Thoracic aorta (tissue), 2 donors: ENCODE data around the gene KNSTRN. TPM values are rescaled to one million over a fixed set of nuclear protein-coding genes. Genes with fewer than 3 reads are reported as not detected.

Experiments
- ATAC-seq: fragments of 150-250 bp; one replicate; pipeline ENCODE4 v1.8.0; 2017; ENCODE audit warnings: low read depth; ENCODE audit not compliant: insufficient number of reproducible peaks, low FRiP score
- DNase-seq: peaks from one replicate; pipeline ENCODE4 v3.0.0-alpha.2; 2020; ENCODE audit warnings: low spot score
- H3K27ac ChIP-seq, 2 donors: fragments of 200-600 bp; sonication (generic); 1 replicate in 1 of 2; 2 replicates in 1 of 2; pipeline ENCODE4 v1.5.1; 2016; ENCODE audit warnings: mild to moderate bottlenecking in 2 of 2, moderate library complexity in 2 of 2
- H3K27me3 ChIP-seq: fragments of 200-600 bp; sonication (generic); replicated peaks from 2 replicates; pipeline ENCODE4 v1.6.0; 2016; ENCODE audit warnings: mild to moderate bottlenecking; ENCODE audit not compliant: insufficient read depth
- H3K36me3 ChIP-seq: fragments of 200-600 bp; sonication (generic); one replicate; pipeline ENCODE4 v1.5.1; 2016
- H3K4me1 ChIP-seq, 2 donors: fragments of 200-600 bp; sonication (generic); 1 replicate in 1 of 2; 2 replicates in 1 of 2; pipeline versions ENCODE4 v1.5.1 to v1.6.0; 2016; ENCODE audit warnings: low read depth in 2 of 2, mild to moderate bottlenecking in 1 of 2; ENCODE audit not compliant: control insufficient read depth in 1 of 2
- H3K4me3 ChIP-seq: fragments of 200-600 bp; sonication (generic); 2 replicates; pipeline ENCODE4 v1.5.1; 2016; ENCODE audit warnings: mild to moderate bottlenecking
- H3K9me3 ChIP-seq: fragments of 200-600 bp; sonication (generic); 2 replicates; pipeline ENCODE4 v1.5.1; 2016
- total RNA-seq, 2 donors: library from RNA; depleted of rRNA; stranded (reverse); fragments of >200 nt; gene quantifications; one replicate each; pipeline versions ENCODE4 v1.1.0 to v1.2.3, GENCODE V29; 2016
- TF ChIP-seq, protein P1 (sequence below): fragments of 200-600 bp; sonication (generic); IDR thresholded peaks from one replicate; pipeline ENCODE4 v1.5.1; 2019; ENCODE audit warnings: antibody characterized with exemption

KNSTRN gene
- total RNA-seq, 2 donors from 2014 or later = 4.5 to 5.8 TPM

DNA sequence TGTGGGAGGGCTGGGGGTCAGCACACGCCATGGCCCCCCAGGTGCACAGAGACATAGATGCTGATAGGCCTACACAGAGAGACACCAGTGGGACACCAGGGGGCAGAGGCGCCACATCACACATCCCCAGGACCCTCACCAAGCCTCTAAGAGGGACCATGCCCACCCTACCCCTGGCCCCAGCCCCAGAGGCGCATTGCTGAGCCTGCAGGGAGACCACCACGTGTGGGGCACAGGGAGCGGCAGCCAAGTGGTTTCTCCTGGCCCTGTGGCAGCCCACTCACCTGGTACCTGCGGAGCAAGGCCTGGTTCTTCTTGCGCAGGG, 42.9 kb upstream of the KNSTRN start:
- H3K27me3 ChIP-seq = no peaks in the 10 kb centered on the region
- TF ChIP-seq, protein P1, sequence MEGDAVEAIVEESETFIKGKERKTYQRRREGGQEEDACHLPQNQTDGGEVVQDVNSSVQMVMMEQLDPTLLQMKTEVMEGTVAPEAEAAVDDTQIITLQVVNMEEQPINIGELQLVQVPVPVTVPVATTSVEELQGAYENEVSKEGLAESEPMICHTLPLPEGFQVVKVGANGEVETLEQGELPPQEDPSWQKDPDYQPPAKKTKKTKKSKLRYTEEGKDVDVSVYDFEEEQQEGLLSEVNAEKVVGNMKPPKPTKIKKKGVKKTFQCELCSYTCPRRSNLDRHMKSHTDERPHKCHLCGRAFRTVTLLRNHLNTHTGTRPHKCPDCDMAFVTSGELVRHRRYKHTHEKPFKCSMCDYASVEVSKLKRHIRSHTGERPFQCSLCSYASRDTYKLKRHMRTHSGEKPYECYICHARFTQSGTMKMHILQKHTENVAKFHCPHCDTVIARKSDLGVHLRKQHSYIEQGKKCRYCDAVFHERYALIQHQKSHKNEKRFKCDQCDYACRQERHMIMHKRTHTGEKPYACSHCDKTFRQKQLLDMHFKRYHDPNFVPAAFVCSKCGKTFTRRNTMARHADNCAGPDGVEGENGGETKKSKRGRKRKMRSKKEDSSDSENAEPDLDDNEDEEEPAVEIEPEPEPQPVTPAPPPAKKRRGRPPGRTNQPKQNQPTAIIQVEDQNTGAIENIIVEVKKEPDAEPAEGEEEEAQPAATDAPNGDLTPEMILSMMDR = no peak
- H3K27ac ChIP-seq = peak overlapping the region; percentile 93 to 99
- H3K4me3 ChIP-seq = peak overlapping the region; percentile 67
- no peak for ATAC-seq
- DNase-seq = no peak
- H3K4me1 ChIP-seq = peaks cover 77 to 98% of the 10 kb centered on the region in 2 donors
- H3K36me3 ChIP-seq = no peaks in the 10 kb centered on the region
- no peaks in the 10 kb centered on the region for H3K9me3 ChIP-seq

DNA sequence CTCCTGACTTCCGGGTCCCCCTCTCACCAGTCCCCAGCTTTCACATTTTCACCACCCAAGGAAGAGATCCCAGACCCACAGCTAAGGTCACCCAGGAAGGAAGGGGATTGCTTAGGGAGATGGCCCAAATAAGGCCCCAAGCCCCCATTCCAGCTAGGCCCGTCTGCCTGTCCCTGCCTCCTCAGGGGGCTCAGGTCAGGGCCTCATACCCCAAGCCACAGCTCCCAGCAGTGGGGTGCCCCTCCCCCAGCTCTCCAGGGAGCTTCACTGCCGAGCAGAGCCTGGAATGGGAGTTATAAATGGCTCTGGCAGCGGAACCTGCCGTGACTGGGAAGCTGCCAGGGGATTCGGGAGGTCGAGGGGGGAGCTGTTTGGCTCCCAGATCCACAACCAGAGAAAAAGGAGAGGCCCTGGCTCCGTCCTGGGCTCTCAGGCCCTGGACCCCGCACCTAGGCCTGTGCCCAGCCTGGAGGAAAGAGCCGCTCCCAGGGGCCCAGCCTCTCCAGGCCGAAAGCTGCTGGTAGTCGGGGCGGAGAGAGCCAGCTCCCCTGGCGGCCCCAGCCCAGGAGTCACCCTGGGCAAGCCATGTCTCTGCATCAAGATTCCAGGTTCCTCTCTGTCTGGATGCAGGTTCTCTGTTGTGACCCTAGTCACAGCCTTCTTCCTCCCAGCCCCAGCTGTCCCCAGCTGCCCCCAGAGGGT, 42.3 kb upstream of the KNSTRN start:
- ATAC-seq = peak; percentile 40
- DNase-seq = peak; percentile 63
- H3K27me3 ChIP-seq = no peaks in the 10 kb centered on the region
- H3K36me3 ChIP-seq = no peaks in the 10 kb centered on the region
- TF ChIP-seq, protein P1 = peak; percentile 25
- peaks cover 77 to 97% of the 10 kb centered on the region in 2 donors for H3K4me1 ChIP-seq
- H3K27ac ChIP-seq = peak overlapping the region; percentile 93 to 99
- peak overlapping the region; percentile 67 for H3K4me3 ChIP-seq
- H3K9me3 ChIP-seq = no peaks in the 10 kb centered on the region

DNA sequence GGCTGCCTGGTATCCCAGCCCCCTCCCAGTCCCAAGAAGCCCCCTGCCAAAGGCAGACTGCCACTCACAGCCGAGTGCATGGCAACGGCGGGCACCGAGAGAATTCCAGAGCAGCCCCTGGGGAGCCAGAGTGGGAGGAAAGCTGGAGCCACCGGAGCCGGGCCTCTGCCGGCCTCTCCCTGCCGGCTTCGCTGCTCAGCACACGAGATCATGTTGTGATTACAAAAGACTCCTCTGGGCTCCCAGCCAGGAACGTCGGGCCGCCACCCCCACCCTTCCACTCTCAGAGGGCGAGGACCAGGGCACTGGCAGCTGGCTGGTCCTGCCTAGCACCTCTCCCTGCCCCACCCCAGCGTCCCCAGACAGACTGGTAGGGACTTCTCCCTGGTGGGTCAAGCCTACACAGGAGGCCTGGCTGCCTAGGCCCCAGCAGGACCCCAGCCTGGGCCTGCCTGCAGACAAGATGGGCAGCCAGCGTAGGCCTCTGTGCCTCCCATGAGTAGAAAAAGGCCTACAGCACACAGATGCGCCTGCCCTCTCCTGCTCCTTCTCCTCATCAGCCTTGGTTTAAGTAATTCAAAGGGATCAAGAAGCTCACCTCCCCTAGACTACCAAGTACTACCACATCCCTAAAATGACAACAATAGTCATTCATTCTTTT, 41.7 kb upstream of the KNSTRN start, which contains the start of gene CCDC9B:
CCDC9B (minus strand) TSS at position 200 of the 661 bp plus-strand sequence; CDS start at position 80, 120 bp downstream.
- TF ChIP-seq, protein P1 = peak; percentile 6
- no peaks in the 10 kb centered on the region for H3K36me3 ChIP-seq
- H3K27ac ChIP-seq = peak within 1 kb of the TSS; percentile 93 to 99
- H3K4me1 ChIP-seq = peaks cover 73 to 90% of the 10 kb centered on the region in 2 donors
- DNase-seq (peak; percentile 83), ATAC-seq (peak; percentile 45)
- H3K4me3 ChIP-seq = peak within 1 kb of the TSS; percentile 67
- no peaks in the 10 kb centered on the region for H3K9me3 ChIP-seq
- no peaks in the 10 kb centered on the region for H3K27me3 ChIP-seq

DNA sequence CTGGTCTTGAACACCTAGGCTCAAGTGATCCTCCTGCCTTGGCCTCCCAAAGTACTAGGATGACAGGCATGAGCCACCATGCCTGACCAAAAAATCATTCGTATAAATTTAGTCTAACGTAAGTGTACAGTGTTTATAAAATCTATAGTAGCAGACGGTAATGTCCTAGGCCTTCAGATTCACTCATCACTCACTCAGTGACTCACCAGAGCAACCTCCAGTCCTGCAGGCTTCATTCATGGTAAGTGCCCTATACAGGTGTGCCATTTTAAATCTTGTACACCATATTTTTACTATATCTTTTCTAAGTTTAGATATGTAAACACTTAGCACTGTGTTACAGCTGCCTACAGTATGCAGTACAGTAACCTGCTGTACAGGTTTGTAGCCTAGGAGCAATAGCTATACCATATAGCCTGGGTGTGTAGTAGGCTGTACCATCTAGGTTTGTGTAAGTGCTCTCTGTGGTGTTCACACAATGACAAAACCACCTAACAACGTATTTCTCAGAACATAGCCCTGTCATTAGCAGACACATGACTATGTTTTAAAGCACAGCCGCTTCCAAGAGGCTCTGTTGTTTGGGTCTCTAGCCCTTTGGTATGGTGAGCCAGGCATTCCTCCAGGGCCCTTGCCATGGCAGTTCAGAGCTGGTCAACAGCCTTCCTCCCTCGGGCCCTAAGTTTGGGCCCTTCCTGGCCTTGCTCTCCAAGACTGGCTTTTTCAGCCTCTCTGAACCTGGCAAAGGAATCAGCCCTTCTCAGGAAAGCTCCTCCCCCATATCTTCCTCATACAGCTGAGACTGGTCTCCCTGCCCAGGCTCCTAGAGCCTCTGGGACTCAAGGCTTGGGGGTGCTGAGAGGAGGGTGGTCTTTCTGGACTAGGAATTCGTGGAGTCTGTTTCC, 39.9 kb upstream of the KNSTRN start:
- H3K36me3 ChIP-seq = no peaks in the 10 kb centered on the region
- no peaks in the 10 kb centered on the region for H3K27me3 ChIP-seq
- no peak overlapping the region for H3K4me3 ChIP-seq
- H3K27ac ChIP-seq = peak overlapping the region; percentile 93 to 99
- H3K9me3 ChIP-seq = no peaks in the 10 kb centered on the region
- DNase-seq (no peak), ATAC-seq (no peak)
- TF ChIP-seq, protein P1 = no peak
- H3K4me1 ChIP-seq = peaks cover 56 to 72% of the 10 kb centered on the region in 2 donors
